Kidney (tissue), 14 donors: ENCODE data around the gene SPINT4. TPM values are rescaled to one million over a fixed set of nuclear protein-coding genes. Genes with fewer than 3 reads are reported as not detected.

Experiments
- DNase-seq, 5 donors: peaks; one replicate each; pipeline ENCODE4 v3.0.0-alpha.2; 2013 to 2020
- FAIRE-seq: peaks from 2 replicates; lab custom pipeline; 2012; peaks lifted over from hg19 to GRCh38; lab: Jason Lieb, UNC
- H3K27ac ChIP-seq, 2 donors: one replicate each; pipeline ENCODE4 v1.7.0; 2013; ENCODE audit warnings: low read depth in 2 of 2, low read length in 2 of 2, inconsistent platforms in 1 of 2
- H3K27me3 ChIP-seq: one replicate; pipeline ENCODE4 v1.7.1; 2013; ENCODE audit warnings: low read length, inconsistent platforms; ENCODE audit not compliant: control insufficient read depth, insufficient read depth
- H3K36me3 ChIP-seq, 3 donors: one replicate each; pipeline versions ENCODE4 v1.7.0 to v1.7.1; 2013; ENCODE audit warnings: low read length in 3 of 3, control low read depth in 1 of 3, inconsistent platforms in 1 of 3; ENCODE audit not compliant: insufficient read depth in 3 of 3, control insufficient read depth in 2 of 3
- H3K4me1 ChIP-seq, 3 donors: one replicate each; pipeline versions ENCODE4 v1.7.0 to v1.7.1; 2013; ENCODE audit warnings: low read length in 3 of 3, inconsistent platforms in 1 of 3, low read depth in 1 of 3; ENCODE audit not compliant: control insufficient read depth in 2 of 3, insufficient read depth in 2 of 3
- H3K4me3 ChIP-seq, 3 donors: one replicate each; pipeline versions ENCODE4 v1.7.0 to v1.8.1; 2013; ENCODE audit warnings: low read length in 3 of 3, control low read depth in 1 of 3, inconsistent platforms in 1 of 3
- H3K9ac ChIP-seq, 3 donors: one replicate each; pipeline versions ENCODE4 v1.7.0 to v1.7.1; 2013; ENCODE audit warnings: low read length in 3 of 3, control low read depth in 1 of 3, inconsistent platforms in 1 of 3
- H3K9me3 ChIP-seq, 3 donors: one replicate each; pipeline versions ENCODE4 v1.7.0 to v1.7.1; 2013; ENCODE audit warnings: low read length in 3 of 3, control low read depth in 1 of 3, inconsistent platforms in 1 of 3; ENCODE audit not compliant: control insufficient read depth in 2 of 3, insufficient read depth in 1 of 3
- CTCF ChIP-seq: IDR thresholded peaks from 3 replicates; pipeline ENCODE4 v1.5.1; 2012; ENCODE audit warnings: mild to moderate bottlenecking, moderate library complexity, borderline replicate concordance; ENCODE audit not compliant: insufficient read depth; ENCODE audit errors: extremely low read depth
- intact Hi-C: fragments of 100-400 bp; cut with DNase I; formaldehyde crosslinking; loops from one replicate; pipeline ENCODE4 v1.11.1; 2022
- polyA plus RNA-seq: library from polyadenylated mRNA; stranded (reverse); fragments of 350-450 nt; fragmentation: Illumina TruSeq; extraction: RNeasy Lipid Tissue Mini Kit (QIAGEN cat#74804); gene quantifications from one replicate; pipeline ENCODE4 v1.2.3, GENCODE V29; 2014; ENCODE audit warnings: low read depth, low replicate concordance; ENCODE audit not compliant: insufficient read depth
- total RNA-seq: library from RNA; stranded (reverse); fragmentation: NEBNext Ultra II Directional; extraction: Animal tissue kit (Norgen Biotek cat#: 25700); gene quantifications from one replicate; pipeline ENCODE4 v1.2.1, GENCODE V29; 2021
- donor health status: control.
- donor health status: control.
- donor health status: control.
- donor health status: control.
- donor health status: control.
- donor health status: DM: yes; HTN: yes; CAD: no.
- donor health status: Normal renal cell carcinoma (clear cell type).

SPINT4 gene
- total and polyA plus RNA-seq, 2 donors from 2014 or later = not detected

DNA sequence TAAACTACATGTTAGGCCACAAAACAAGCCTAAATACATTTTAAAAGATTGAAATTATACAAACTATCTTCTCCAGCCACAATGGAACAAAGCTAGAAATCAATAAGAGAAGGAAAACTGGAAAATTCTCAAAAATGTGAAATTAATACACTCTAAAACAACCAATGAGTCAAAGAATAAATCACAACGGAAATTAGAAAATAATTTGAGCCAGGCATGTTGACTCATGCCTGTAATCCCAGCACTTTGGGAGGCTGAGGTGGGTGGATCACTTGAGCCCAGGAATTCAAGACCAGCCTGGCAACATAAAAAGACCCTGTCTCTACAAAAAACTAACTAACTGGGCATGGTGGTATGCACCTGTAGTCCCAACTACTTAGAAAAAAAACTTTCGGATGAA, 26.7 kb upstream of the SPINT4 start:
- no peaks in the 10 kb centered on the region for H3K4me1 ChIP-seq
- no peak for DNase-seq
- no peak for TF ChIP-seq CTCF
- H3K27ac ChIP-seq = no peak overlapping the region
- no peaks in the 10 kb centered on the region for H3K27me3 ChIP-seq
- intact Hi-C loops = no loop called here
- H3K36me3 ChIP-seq = no peaks in the 10 kb centered on the region
- H3K4me3 ChIP-seq = no peak overlapping the region
- H3K9ac ChIP-seq = no peak overlapping the region
- no peak for FAIRE-seq
- H3K9me3 ChIP-seq = no peaks in the 10 kb centered on the region

- Histone ChIP-seq H3K36me3 (no peaks in the 10 kb centered on the region), H3K27me3 (no peaks in the 10 kb centered on the region), H3K4me1 (no peaks in the 10 kb centered on the region), H3K9ac (no peak overlapping the region), H3K27ac (no peak overlapping the region), H3K9me3 (no peaks in the 10 kb centered on the region), H3K4me3 (no peak overlapping the region)
- DNase-seq (no peak), FAIRE-seq (no peak)
- intact Hi-C loops = no loop called here
- TF ChIP-seq CTCF = no peak
Observed at GRCh38 chr20:45701104-45701503, 21.0 kb upstream of the SPINT4 start.

DNA sequence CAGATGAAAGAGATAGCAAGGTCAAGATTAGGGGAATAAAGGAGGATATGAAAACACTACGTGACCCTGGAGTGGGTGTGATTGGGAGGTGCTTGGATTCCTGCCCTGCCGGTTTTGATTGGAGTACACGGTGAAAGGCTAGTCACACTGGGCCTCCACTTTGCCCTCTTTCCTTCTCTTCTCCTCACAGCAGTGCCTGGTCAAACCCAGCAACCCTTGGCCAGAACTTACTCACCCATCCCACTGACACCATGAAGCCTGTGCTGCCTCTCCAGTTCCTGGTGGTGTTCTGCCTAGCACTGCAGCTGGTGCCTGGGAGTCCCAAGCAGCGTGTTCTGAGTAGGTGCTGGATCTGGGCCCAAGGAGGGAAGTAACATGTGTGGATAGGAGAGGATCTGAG, 20.3 kb upstream of the SPINT4 start, which contains the start of gene WFDC13:
WFDC13 (plus strand) TSS at position 166 of the 400 bp plus-strand sequence; CDS start at position 252, 86 bp downstream.
- H3K27me3 ChIP-seq = no peaks in the 10 kb centered on the region
- FAIRE-seq = no peak
- H3K4me1 ChIP-seq = no peaks in the 10 kb centered on the region
- no peak within 1 kb of the TSS for H3K9ac ChIP-seq
- no peak for DNase-seq
- no peaks in the 10 kb centered on the region for H3K36me3 ChIP-seq
- no peak within 1 kb of the TSS for H3K27ac ChIP-seq
- intact Hi-C loops = no loop called here
- H3K4me3 ChIP-seq = no peak within 1 kb of the TSS
- no peaks in the 10 kb centered on the region for H3K9me3 ChIP-seq
- no peak for TF ChIP-seq CTCF
